ENCODE measurements around the gene TMTC4.

TMTC4 gene

GRCh38 chr13:100665403-100665802 is 9.2 kb downstream of the TMTC4 start:
- DNase-seq = no peak

- no peak for DNase-seq
Observed at GRCh38 chr13:100664171-100664900, 10.3 kb downstream of the TMTC4 start.

- DNase-seq = no peak
Observed at GRCh38 chr13:100662468-100663211, 12.0 kb downstream of the TMTC4 start.

GRCh38 chr13:100660761-100661160 is 13.8 kb downstream of the TMTC4 start:
- DNase-seq = no peak

GRCh38 chr13:100659578-100659977 is 15.0 kb downstream of the TMTC4 start:
- no peak for DNase-seq

- no peak for DNase-seq
Observed at GRCh38 chr13:100658363-100658762, 16.2 kb downstream of the TMTC4 start.

- no peak for DNase-seq
Observed at GRCh38 chr13:100657881-100658315, 16.7 kb downstream of the TMTC4 start.

- DNase-seq = no peak
Observed at GRCh38 chr13:100652510-100652909, 22.1 kb downstream of the TMTC4 start.

- peak; percentile 99 for DNase-seq
Observed at GRCh38 chr13:100650326-100650725, 24.3 kb downstream of the TMTC4 start.

- no peak for DNase-seq
Observed at GRCh38 chr13:100648354-100648753, 26.2 kb downstream of the TMTC4 start.

- DNase-seq = no peak
Observed at GRCh38 chr13:100646871-100647270, 27.7 kb downstream of the TMTC4 start.

GRCh38 chr13:100646030-100646673 is 28.4 kb downstream of the TMTC4 start:
- DNase-seq = peak; percentile 78

- no peak for DNase-seq
Observed at GRCh38 chr13:100645382-100645781, 29.2 kb downstream of the TMTC4 start.

- DNase-seq = no peak
Observed at GRCh38 chr13:100644371-100644770, 30.2 kb downstream of the TMTC4 start.

- DNase-seq = no peak
Observed at GRCh38 chr13:100637796-100638195, 36.8 kb downstream of the TMTC4 start.

GRCh38 chr13:100637380-100637779 is 37.2 kb downstream of the TMTC4 start:
- DNase-seq = no peak

GRCh38 chr13:100636441-100636840 is 38.2 kb downstream of the TMTC4 start:
- no peak for DNase-seq

GRCh38 chr13:100636004-100636403 is 38.6 kb downstream of the TMTC4 start:
- no peak for DNase-seq

- no peak for DNase-seq
Observed at GRCh38 chr13:100634696-100635095, 39.9 kb downstream of the TMTC4 start.

- DNase-seq = no peak
Observed at GRCh38 chr13:100633461-100633860, 41.1 kb downstream of the TMTC4 start.

- DNase-seq = peak; percentile 39
Observed at GRCh38 chr13:100630555-100630954, 44.0 kb downstream of the TMTC4 start.

- DNase-seq = no peak
Observed at GRCh38 chr13:100627120-100627519, 47.5 kb downstream of the TMTC4 start.

- no peak for DNase-seq
Observed at GRCh38 chr13:100625447-100625846, 49.1 kb downstream of the TMTC4 start.

GRCh38 chr13:100620792-100621191 is 53.8 kb downstream of the TMTC4 start:
- DNase-seq = no peak

Measured in NCI-H1092 treated with DMSO at 0.1 percent for 48 hours (cell line).